Esophagus squamous epithelium (tissue), 4 donors: Measurements from ENCODE around the gene SNX24.

ENCODE experiments used
- CTCF ChIP-seq, 6 experiments: fragments of 450-650 bp in 4 of 6; fragments of 200-600 bp in 2 of 6; sonication (generic) in 2 of 6; IDR thresholded peaks; one replicate each; pipeline ENCODE4 v1.5.1; 2016 to 2019; ENCODE audit warnings: antibody characterized with exemption in 6 of 6, mild to moderate bottlenecking in 4 of 6, moderate library complexity in 4 of 6
- POLR2A ChIP-seq, 4 donors: fragments of 450-650 bp; IDR thresholded peaks; one replicate each; pipeline ENCODE4 v1.6.1; 2017; ENCODE audit warnings: antibody characterized with exemption in 4 of 4, mild to moderate bottlenecking in 4 of 4, moderate library complexity in 3 of 4

- TF ChIP-seq CTCF (IDR thresholded peaks at IDR 0.05) (no peak), POLR2A (IDR thresholded peaks at IDR 0.05) (no peak)
These were observed 202.3 kb downstream of the SNX24 start for GRCh38 chr5:123047706-123048105.
